Nephron progenitor cell (in vitro differentiated cells): Measurements from ENCODE around the gene TAS1R2.
A peak's percentile ranks its signal among the peaks of the same experiment; 100 is the strongest.

Source experiments
- DNase-seq: peaks from one replicate; pipeline ENCODE4 v3.0.0; 2021
- H3K27ac Mint-ChIP-seq: 2 replicates; pipeline ENCODE4 v1.8.0; 2021; ENCODE audit warnings: mild to moderate bottlenecking, moderate library complexity, mixed read lengths
- H3K27me3 Mint-ChIP-seq: 2 replicates; pipeline ENCODE4 v1.8.0; 2021; ENCODE audit warnings: mild to moderate bottlenecking, low read depth, mixed read lengths; ENCODE audit not compliant: poor library complexity
- H3K36me3 Mint-ChIP-seq: 2 replicates; pipeline ENCODE4 v1.8.0; 2021; ENCODE audit warnings: low read depth, mixed read lengths
- H3K4me1 Mint-ChIP-seq: 2 replicates; pipeline ENCODE4 v1.8.0; 2021; ENCODE audit warnings: mixed read lengths
- H3K4me3 Mint-ChIP-seq: 2 replicates; pipeline ENCODE4 v1.8.0; 2021; ENCODE audit warnings: mild to moderate bottlenecking, moderate library complexity, mixed read lengths
- H3K9me3 Mint-ChIP-seq: 2 replicates; pipeline ENCODE4 v1.8.0; 2021; ENCODE audit warnings: mild to moderate bottlenecking, moderate library complexity, mixed read lengths
- CTCF ChIP-seq: fragments of 200-600 bp; sonication (generic); IDR thresholded peaks from 2 replicates; pipeline ENCODE4 v1.5.0; 2021; ENCODE audit warnings: antibody characterized with exemption

Gene TAS1R2

DNA sequence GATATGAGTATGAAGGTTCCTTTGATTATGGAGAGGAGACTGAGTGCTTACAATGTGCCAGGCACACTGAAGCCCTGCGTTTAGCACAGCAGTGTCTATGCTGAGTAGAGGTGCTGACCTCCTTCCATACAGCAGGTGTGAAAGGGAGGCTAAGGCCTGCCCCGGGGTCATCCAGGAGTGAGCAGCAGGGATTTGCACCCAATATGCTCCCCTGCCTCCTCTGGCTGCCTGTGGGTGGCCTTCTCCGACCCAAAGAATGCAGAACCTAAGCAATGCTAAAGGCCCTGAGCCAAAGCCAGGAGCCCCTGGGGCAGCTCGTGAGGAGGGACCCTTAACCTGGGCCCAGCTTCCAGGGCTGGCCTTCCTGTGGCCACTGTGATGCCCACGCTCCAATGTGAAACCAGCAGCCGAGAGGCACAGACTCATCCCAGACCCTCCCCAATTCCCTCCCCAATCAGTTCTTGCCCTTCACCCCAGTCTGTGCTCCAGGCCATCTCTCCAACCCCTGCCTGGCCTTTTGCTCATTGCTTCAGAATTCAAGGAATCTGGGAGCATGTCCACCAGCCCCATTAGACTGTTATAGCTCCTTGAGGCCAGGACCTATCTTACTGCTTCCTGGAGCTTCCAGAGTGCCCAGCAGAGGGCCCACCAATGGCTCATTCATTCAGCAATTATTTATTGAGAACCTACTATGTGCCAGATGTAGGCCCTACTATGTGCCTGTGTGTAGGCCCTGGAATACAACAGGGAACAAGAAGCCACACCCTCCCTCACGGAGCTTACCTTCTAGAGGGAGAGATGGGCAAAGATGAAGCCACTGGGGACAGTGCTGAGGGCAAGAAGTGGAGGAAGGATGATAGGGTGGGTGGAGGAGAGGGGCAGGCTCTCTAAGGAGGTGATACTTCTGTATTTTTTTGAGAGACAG, 53.3 kb downstream of the TAS1R2 start:
- no peak for DNase-seq
- Mint-ChIP-seq H3K4me1 (peaks cover 74% of the 10 kb centered on the region), H3K36me3 (no peaks in the 10 kb centered on the region), H3K9me3 (no peaks in the 10 kb centered on the region), H3K27ac (no peak overlapping the region), H3K27me3 (peaks cover 24% of the 10 kb centered on the region), H3K4me3 (no peak overlapping the region)
- TF ChIP-seq CTCF = no peak

DNA sequence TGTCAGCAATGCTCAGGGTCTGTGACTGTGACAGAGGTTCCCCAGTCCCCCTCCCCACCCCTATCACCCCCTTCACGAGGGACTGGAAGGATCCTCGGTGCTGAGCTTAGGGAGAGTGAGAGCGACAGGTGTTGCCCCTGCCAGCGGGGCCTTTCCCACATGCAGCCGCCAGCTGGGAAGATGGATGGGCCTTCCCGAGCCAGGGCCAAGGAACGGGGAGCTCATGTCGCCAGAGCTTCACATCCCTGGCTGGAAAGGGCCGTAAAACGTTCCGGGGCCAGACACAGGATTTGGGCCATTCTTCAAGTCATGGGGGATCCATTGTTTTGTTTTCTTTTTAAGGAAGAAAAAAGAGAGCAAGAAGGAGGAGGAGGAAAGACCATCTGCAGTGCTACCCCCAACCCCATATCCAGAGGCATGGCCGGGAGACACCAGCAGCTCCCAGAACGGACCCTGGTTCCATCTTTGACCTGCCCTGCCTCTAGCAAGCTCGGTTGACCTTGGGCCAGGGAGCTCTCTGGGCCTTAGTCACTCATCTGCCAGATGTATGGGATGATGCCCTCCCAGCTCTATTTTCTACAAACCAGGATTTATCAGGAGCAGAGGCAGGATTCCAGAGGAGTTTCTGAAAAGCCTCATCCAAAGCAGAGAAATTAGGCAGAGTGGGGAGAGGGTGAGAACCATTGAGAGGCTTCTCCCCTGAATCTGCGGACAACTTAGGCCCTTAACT, 54.1 kb downstream of the TAS1R2 start:
- Mint-ChIP-seq H3K9me3 (no peaks in the 10 kb centered on the region), H3K4me3 (peak overlapping the region; percentile 41), H3K27ac (peak overlapping the region; percentile 61), H3K4me1 (peaks cover 65% of the 10 kb centered on the region), H3K27me3 (peaks cover 21% of the 10 kb centered on the region), H3K36me3 (no peaks in the 10 kb centered on the region)
- DNase-seq = peak; percentile 49
- no peak for TF ChIP-seq CTCF

DNA sequence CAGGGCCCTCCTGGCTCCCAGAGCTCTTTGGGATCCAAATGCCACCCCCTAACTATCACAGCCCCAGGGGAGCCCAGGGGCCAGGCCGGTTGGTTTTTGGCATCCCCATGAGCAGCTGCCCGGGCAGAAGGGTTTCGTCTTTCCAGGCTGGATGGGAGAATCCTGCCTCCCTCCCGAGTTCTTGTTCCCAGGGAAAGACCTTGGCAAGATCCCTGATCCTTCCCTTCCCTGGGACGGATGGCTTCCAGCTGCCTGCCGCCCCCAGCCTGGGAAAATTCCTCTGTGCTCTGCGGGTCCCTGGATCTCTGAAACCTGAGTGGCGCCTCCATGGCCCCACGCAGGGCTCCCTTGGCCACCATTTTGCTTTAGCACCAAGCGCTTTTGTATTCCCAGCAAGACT, 55.6 kb downstream of the TAS1R2 start:
- TF ChIP-seq CTCF = no peak
- DNase-seq = no peak
- Mint-ChIP-seq H3K36me3 (no peaks in the 10 kb centered on the region), H3K9me3 (no peaks in the 10 kb centered on the region), H3K4me1 (peaks cover 58% of the 10 kb centered on the region), H3K27me3 (peaks cover 17% of the 10 kb centered on the region), H3K27ac (no peak overlapping the region), H3K4me3 (no peak overlapping the region)

DNA sequence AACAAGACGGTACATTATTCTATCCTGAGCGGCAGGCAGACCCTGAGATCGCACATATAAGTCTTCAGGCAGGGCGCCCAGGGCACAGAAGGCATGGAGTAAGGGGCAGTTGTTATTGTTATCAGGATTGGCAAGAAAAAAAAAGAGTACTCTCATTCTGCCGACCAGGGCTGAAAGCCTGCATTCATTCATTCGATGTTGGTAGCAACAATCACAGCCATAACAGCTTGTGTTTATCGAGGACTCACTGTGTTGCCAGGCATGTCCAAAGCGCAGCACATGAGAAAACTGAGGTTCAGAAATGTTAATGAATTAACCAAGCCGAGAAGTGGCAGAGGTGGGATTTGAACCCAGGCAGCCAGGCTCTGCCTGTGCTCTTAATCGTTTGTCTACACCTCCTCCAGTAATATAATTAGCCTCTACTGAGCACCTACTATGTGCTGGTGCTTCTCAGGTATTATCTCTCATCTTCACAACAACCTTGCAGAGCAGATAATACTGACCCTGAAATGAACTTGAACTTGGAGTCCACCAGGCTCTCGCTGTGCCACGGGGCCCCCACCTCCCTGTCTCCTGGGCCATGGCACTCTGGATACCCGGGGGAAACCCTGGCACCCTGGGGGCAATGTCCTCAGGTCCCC, 56.2 kb downstream of the TAS1R2 start:
- no peaks in the 10 kb centered on the region for H3K9me3 Mint-ChIP-seq

DNA sequence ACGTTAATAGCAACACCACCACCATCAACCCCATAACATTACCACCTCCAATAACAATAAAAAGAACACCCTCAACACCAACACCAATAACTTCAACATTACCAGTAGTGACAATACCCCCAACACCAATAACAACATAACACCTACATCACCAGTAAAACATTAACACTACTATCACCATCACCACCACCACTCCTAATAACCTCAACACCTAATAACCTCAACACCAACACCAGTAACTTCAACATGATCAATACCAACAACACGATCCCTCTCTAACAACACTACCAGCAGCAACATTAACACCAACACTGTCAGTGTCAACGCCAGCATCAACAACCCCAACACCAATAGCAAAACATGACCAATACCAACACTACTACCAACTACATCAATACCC, 57.2 kb downstream of the TAS1R2 start:
- no peak overlapping the region for H3K27ac Mint-ChIP-seq
- H3K36me3 Mint-ChIP-seq = no peaks in the 10 kb centered on the region
- H3K4me1 Mint-ChIP-seq = peaks cover 55% of the 10 kb centered on the region
- DNase-seq = no peak
- peaks cover 19% of the 10 kb centered on the region for H3K27me3 Mint-ChIP-seq
- no peaks in the 10 kb centered on the region for H3K9me3 Mint-ChIP-seq
- no peak overlapping the region for H3K4me3 Mint-ChIP-seq
- TF ChIP-seq CTCF = no peak

More for the DNA sequence above, 56.2 kb downstream of the TAS1R2 start:
- Mint-ChIP-seq H3K4me3 (no peak overlapping the region), H3K27ac (no peak overlapping the region), H3K27me3 (peaks cover 19% of the 10 kb centered on the region), H3K36me3 (no peaks in the 10 kb centered on the region), H3K4me1 (peaks cover 58% of the 10 kb centered on the region)
- no peak for DNase-seq
- TF ChIP-seq CTCF = no peak
